HepG2 (cell line): ENCODE results near the gene PCBP1. TPM values are rescaled to one million over a fixed set of nuclear protein-coding genes. Genes with fewer than 3 reads are reported as not detected.

Source experiments
- ATAC-seq: fragments of 200-7000 bp; cut with Tn5 transposase; 3 replicates; pipeline ENCODE4 v1.9.1; 2020; ENCODE audit warnings: mild to moderate bottlenecking, moderate library complexity
- BruUV-seq: library from RNA; stranded (reverse); fragments of 400-500 nt; replicated peaks from 2 replicates; lab custom pipeline; 2021; lab: Mats Ljungman, UMichigan
- CTCF ChIA-PET: fragments of 300-600 bp; formaldehyde crosslinking; extraction: SDS; loops from one replicate; lab custom pipeline; 2021; ENCODE audit warnings: low total read pairs, inconsistent platforms, low intra/inter-chr PET ratio; lab: Yijun Ruan, JAX
- POLR2A ChIA-PET: fragments of 350-600 bp; sonication (Branson Sonifier 250); formaldehyde crosslinking; loops from one replicate; lab custom pipeline; 2020; ENCODE audit warnings: antibody characterized with exemption, inconsistent platforms; lab: Yijun Ruan, JAX
- DNase-seq: peaks from one replicate; pipeline ENCODE4 v3.0.0-alpha.2; 2015; ENCODE audit warnings: low spot score
- FAIRE-seq: peaks from 3 replicates; lab custom pipeline; 2011; peaks lifted over from hg19 to GRCh38; lab: Jason Lieb, UNC
- H2AFZ ChIP-seq: one replicate; pipeline ENCODE4 v1.6.1; 2011; ENCODE audit warnings: low read length, inconsistent platforms
- H3K27ac ChIP-seq: fragments of 300-600 bp; 3 replicates; pipeline ENCODE4 v1.8.0; 2011; ENCODE audit warnings: mixed run types, mild to moderate bottlenecking, mixed read lengths, low read length, inconsistent platforms; ENCODE audit not compliant: insufficient read depth; ENCODE audit errors: extremely low read length
- H3K27me3 ChIP-seq, 2 experiments: fragments of 200-600 bp in 1 of 2; 2 replicates in 1 of 2; 3 replicates in 1 of 2; pipeline versions ENCODE4 v1.6.0 to v1.8.0; 2011; ENCODE audit warnings: low read length in 2 of 2, mild to moderate bottlenecking in 2 of 2, moderate library complexity in 2 of 2, inconsistent platforms in 1 of 2; ENCODE audit not compliant: insufficient read depth in 2 of 2, control insufficient read depth in 1 of 2
- H3K36me3 ChIP-seq, 2 experiments: fragments of 200-600 bp in 1 of 2; replicated peaks in 1 of 2; 2 replicates in 1 of 2; 3 replicates in 1 of 2; pipeline versions ENCODE4 v1.5.1 to v1.8.0; 2011; ENCODE audit warnings: low read length in 2 of 2, inconsistent platforms in 1 of 2; ENCODE audit not compliant: insufficient read depth in 2 of 2, control insufficient read depth in 1 of 2
- H3K4me1 ChIP-seq: 2 replicates; pipeline ENCODE4 v1.5.1; 2012; ENCODE audit warnings: low read length, inconsistent platforms; ENCODE audit not compliant: insufficient read depth
- H3K4me2 ChIP-seq: 2 replicates; pipeline ENCODE4 v1.6.0; 2011; ENCODE audit warnings: low read depth, low read length, inconsistent platforms
- H3K4me3 ChIP-seq, 3 experiments: fragments of 200-600 bp in 1 of 3; sonication (generic), shearing (Covaris generic) in 1 of 3; replicated peaks in 1 of 3; 2 replicates each; pipeline ENCODE4 v1.5.1; 2011 to 2016; ENCODE audit warnings: low read length in 3 of 3, inconsistent platforms in 2 of 3, low read depth in 2 of 3, mild to moderate bottlenecking in 2 of 3, control low read depth in 1 of 3, mixed read lengths in 1 of 3; ENCODE audit not compliant: insufficient read depth in 1 of 3
- H3K79me2 ChIP-seq: one replicate; pipeline ENCODE4 v1.6.1; 2011; ENCODE audit warnings: low read length, inconsistent platforms; ENCODE audit not compliant: insufficient read depth
- H3K9ac ChIP-seq: 2 replicates; pipeline ENCODE4 v1.6.0; 2011; ENCODE audit warnings: mild to moderate bottlenecking, low read depth, low read length, inconsistent platforms; ENCODE audit not compliant: insufficient read depth
- H3K9me3 ChIP-seq: 2 replicates; pipeline ENCODE4 v1.5.1; 2012; ENCODE audit warnings: mild to moderate bottlenecking, low read length
- H4K20me1 ChIP-seq: 2 replicates; pipeline ENCODE4 v1.6.0; 2011; ENCODE audit warnings: inconsistent platforms, mild to moderate bottlenecking, low read length, moderate library complexity; ENCODE audit not compliant: insufficient read depth
- HCFC1 ChIP-seq: fragments of 150-350 bp; IDR thresholded peaks from 2 replicates; pipeline ENCODE4 v1.6.1; 2014; ENCODE audit warnings: low read depth, low read length
- MAFG ChIP-seq: sonication (generic); formaldehyde crosslinking; IDR thresholded peaks from 2 replicates; pipeline ENCODE4 v1.5.1; 2020; ENCODE audit warnings: mild to moderate bottlenecking, missing genetic modification reagents
- RFX1 ChIP-seq: fragments of 450-650 bp; IDR thresholded peaks from 2 replicates; pipeline ENCODE4 v1.6.1; 2017
- SMAD1 ChIP-seq: sonication (generic); formaldehyde crosslinking; IDR thresholded peaks from 2 replicates; pipeline ENCODE4 v1.4.0; 2020; ENCODE audit warnings: missing genetic modification reagents, low read depth, mild to moderate bottlenecking, borderline replicate concordance
- XBP1 ChIP-seq: sonication (generic); formaldehyde crosslinking; IDR thresholded peaks from 2 replicates; pipeline ENCODE4 v1.5.0; 2020; ENCODE audit warnings: missing genetic modification reagents
- WGBS: methylation state at CpG from one replicate; pipeline ENCODE4 v1.1.6; 2017; ENCODE audit warnings: low lambda C conversion rate; 5-methylcytosine and 5-hydroxymethylcytosine counted together
- in situ Hi-C: cut with HindIII; loops from 2 replicates; pipeline ENCODE4 v1.10.0; 2017; ENCODE audit warnings: low pct_unique_long_range_greater_than_20kb; ENCODE audit not compliant: extremely low pct_ligation_motif_present
- intact Hi-C: fragments of 100-400 bp; cut with micrococcal nuclease; formaldehyde crosslinking; loops from one replicate; pipeline ENCODE4 v1.10.0; 2022; ENCODE audit not compliant: unreplicated experiment
- polyA plus RNA-seq, 8 experiments: library from polyadenylated mRNA; depleted of rRNA in 3 of 8; stranded (reverse) in 7 of 8; unstranded in 1 of 8; fragments of >200 nt; fragmentation: Illumina TruSeq in 4 of 8; extraction: Trizol in 4 of 8; gene quantifications; 2 replicates each; pipeline versions ENCODE4 v1.2.1 to v1.2.3, GENCODE V29; 2011 to 2016; ENCODE audit warnings: low read depth in 4 of 8, missing spikeins in 1 of 8, mixed read lengths in 1 of 8; ENCODE audit not compliant: insufficient read depth in 1 of 8
- total RNA-seq, 5 experiments: library from RNA; depleted of rRNA; stranded (reverse); fragments of >200 nt; fragmentation: Illumina TruSeq; extraction: Trizol; gene quantifications; 2 replicates each; pipeline ENCODE4 v1.2.3, GENCODE V29; 2016; ENCODE audit warnings: low read depth in 1 of 5
- TF ChIP-seq, protein P1 (sequence below): sonication (generic); formaldehyde crosslinking; IDR thresholded peaks from 2 replicates; pipeline ENCODE4 v1.4.0; 2020; ENCODE audit warnings: missing genetic modification reagents
- TF ChIP-seq, protein P2 (sequence below): sonication (generic); formaldehyde crosslinking; IDR thresholded peaks from 2 replicates; pipeline ENCODE4 v1.9.0; 2022; ENCODE audit warnings: low read depth, missing genetic modification reagents
- TF ChIP-seq, protein P3 (sequence below): sonication (generic); formaldehyde crosslinking; conservative IDR thresholded peaks from 2 replicates; pipeline ENCODE4 v1.4.0; 2020; ENCODE audit warnings: mild to moderate bottlenecking, missing genetic modification reagents, moderate library complexity
- TF ChIP-seq, protein P4 (sequence below): sonication (generic); formaldehyde crosslinking; IDR thresholded peaks from 2 replicates; pipeline ENCODE4 v1.9.0; 2021; ENCODE audit warnings: missing genetic modification reagents, borderline replicate concordance

PCBP1 gene
- total and polyA plus RNA-seq, 2 of the 13 experiments (the other 11 are each of a cell fraction or from before 2014, with no cell fraction given): 32.0 to 137 TPM

DNA sequence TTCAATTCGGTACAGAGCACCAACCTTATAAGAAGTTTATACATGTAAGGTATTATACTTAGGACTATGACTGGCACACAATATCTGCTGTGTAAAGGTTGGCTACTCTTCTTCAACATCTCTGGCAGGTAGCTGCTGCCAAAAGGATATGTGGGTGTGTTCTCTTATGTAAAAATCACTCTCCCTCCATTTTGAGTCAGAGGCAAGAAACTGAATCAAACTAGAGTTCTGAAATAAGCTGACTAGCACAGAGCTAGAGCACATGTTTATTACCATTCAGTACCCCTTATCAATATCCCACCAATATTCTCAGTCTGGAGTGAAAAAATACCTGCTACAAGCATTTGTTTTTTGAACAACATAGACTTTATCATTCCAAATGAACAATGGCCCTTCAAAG is 38.0 kb upstream of the PCBP1 start (continued):
- no peak for TF ChIP-seq XBP1 (CRISPR knock-in tag)
- no peak for TF ChIP-seq RFX1
- no peak for TF ChIP-seq HCFC1
- TF ChIP-seq, protein P1, sequence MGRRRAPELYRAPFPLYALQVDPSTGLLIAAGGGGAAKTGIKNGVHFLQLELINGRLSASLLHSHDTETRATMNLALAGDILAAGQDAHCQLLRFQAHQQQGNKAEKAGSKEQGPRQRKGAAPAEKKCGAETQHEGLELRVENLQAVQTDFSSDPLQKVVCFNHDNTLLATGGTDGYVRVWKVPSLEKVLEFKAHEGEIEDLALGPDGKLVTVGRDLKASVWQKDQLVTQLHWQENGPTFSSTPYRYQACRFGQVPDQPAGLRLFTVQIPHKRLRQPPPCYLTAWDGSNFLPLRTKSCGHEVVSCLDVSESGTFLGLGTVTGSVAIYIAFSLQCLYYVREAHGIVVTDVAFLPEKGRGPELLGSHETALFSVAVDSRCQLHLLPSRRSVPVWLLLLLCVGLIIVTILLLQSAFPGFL (CRISPR knock-in tag): no peak
- TF ChIP-seq, protein P2, sequence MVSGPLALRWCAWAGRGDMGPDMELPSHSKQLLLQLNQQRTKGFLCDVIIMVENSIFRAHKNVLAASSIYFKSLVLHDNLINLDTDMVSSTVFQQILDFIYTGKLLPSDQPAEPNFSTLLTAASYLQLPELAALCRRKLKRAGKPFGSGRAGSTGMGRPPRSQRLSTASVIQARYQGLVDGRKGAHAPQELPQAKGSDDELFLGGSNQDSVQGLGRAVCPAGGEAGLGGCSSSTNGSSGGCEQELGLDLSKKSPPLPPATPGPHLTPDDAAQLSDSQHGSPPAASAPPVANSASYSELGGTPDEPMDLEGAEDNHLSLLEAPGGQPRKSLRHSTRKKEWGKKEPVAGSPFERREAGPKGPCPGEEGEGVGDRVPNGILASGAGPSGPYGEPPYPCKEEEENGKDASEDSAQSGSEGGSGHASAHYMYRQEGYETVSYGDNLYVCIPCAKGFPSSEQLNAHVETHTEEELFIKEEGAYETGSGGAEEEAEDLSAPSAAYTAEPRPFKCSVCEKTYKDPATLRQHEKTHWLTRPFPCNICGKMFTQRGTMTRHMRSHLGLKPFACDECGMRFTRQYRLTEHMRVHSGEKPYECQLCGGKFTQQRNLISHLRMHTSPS (CRISPR knock-in tag): no peak

DNA sequence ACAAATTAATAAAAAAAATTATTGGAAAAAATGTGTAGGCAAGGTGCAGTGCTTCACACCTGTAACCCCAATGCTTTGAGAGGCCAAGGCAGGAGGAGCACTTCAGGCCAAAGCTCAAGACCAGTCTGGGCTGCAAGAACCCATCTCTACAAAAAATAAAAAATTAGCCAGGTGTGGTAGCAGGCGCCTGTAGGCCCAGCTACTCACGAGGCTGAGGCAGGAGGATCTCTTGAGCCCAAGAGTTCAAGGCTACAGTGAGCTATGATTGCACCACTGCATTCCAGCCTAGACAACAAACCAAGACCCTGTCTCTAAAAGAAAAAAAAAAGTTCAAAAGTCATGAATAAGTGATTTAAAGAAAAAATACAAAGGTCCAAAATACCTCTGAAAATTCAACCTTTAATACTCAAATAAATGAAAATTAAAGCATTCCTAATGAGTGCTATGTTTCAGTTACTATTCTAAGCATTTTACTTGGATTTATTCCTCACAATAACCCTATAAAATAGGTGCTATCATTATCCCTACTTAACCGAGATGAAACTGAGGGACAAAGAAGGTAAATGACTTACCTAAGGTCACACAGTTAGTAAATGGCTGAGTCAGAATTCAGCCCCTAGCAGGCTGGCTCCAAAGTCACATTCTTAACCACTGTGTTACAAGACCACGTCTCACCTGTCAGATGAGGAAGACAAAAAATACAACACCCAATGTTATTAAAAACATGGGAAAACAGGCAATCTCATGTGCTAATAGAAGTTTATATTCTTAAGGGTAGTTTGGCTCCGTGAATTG is 36.4 kb upstream of the PCBP1 start:
- POLR2A ChIA-PET: interaction anchor here (0.7 to 2.3 kb wide), 4 partner anchors 10 to 136 kb away, joined by 3 to 10 read pairs (median 5); partner anchors contain the start of gene MXD1
- CTCF ChIA-PET: no interaction called here
- no peak for TF ChIP-seq MAFG (CRISPR knock-in tag)
- TF ChIP-seq, protein P3, sequence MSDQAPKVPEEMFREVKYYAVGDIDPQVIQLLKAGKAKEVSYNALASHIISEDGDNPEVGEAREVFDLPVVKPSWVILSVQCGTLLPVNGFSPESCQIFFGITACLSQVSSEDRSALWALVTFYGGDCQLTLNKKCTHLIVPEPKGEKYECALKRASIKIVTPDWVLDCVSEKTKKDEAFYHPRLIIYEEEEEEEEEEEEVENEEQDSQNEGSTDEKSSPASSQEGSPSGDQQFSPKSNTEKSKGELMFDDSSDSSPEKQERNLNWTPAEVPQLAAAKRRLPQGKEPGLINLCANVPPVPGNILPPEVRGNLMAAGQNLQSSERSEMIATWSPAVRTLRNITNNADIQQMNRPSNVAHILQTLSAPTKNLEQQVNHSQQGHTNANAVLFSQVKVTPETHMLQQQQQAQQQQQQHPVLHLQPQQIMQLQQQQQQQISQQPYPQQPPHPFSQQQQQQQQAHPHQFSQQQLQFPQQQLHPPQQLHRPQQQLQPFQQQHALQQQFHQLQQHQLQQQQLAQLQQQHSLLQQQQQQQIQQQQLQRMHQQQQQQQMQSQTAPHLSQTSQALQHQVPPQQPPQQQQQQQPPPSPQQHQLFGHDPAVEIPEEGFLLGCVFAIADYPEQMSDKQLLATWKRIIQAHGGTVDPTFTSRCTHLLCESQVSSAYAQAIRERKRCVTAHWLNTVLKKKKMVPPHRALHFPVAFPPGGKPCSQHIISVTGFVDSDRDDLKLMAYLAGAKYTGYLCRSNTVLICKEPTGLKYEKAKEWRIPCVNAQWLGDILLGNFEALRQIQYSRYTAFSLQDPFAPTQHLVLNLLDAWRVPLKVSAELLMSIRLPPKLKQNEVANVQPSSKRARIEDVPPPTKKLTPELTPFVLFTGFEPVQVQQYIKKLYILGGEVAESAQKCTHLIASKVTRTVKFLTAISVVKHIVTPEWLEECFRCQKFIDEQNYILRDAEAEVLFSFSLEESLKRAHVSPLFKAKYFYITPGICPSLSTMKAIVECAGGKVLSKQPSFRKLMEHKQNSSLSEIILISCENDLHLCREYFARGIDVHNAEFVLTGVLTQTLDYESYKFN (CRISPR knock-in tag): peak; percentile 67
- TF ChIP-seq, protein P4, sequence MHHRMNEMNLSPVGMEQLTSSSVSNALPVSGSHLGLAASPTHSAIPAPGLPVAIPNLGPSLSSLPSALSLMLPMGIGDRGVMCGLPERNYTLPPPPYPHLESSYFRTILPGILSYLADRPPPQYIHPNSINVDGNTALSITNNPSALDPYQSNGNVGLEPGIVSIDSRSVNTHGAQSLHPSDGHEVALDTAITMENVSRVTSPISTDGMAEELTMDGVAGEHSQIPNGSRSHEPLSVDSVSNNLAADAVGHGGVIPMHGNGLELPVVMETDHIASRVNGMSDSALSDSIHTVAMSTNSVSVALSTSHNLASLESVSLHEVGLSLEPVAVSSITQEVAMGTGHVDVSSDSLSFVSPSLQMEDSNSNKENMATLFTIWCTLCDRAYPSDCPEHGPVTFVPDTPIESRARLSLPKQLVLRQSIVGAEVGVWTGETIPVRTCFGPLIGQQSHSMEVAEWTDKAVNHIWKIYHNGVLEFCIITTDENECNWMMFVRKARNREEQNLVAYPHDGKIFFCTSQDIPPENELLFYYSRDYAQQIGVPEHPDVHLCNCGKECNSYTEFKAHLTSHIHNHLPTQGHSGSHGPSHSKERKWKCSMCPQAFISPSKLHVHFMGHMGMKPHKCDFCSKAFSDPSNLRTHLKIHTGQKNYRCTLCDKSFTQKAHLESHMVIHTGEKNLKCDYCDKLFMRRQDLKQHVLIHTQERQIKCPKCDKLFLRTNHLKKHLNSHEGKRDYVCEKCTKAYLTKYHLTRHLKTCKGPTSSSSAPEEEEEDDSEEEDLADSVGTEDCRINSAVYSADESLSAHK (CRISPR knock-in tag): no peak
- TF ChIP-seq SMAD1 (CRISPR knock-in tag): no peak

More for the DNA sequence above, 36.4 kb upstream of the PCBP1 start:
- H3K36me3 ChIP-seq: peaks cover 18 to 65% of the 10 kb centered on the region in 2 experiments
- DNase-seq: peak; percentile 81
- peak overlapping the region; percentile 19; the same call in 1 of the 2 replicates for H3K4me2 ChIP-seq
- no peaks in the 10 kb centered on the region for H3K79me2 ChIP-seq
- H3K27me3 ChIP-seq: no peaks in the 10 kb centered on the region
- intact Hi-C loops (loop anchor here (1.0 kb wide), 1 partner anchor 139 kb away; no protein-coding TSS in a partner anchor), in situ Hi-C loops (no loop called here)
- H3K9me3 ChIP-seq: no peaks in the 10 kb centered on the region
- no TSS peak for BruUV-seq
- H3K4me1 ChIP-seq: peaks cover 17% of the 10 kb centered on the region
- H4K20me1 ChIP-seq: no peaks in the 10 kb centered on the region
- WGBS: 52% methylated on average over 5 of the region's 5 CpGs
- peak; percentile 79 for FAIRE-seq
- peak overlapping the region; percentile 66 for H3K27ac ChIP-seq
- ATAC-seq: peak; percentile 71
- H2AFZ ChIP-seq: no peak overlapping the region
- no peak overlapping the region for H3K4me3 ChIP-seq
- no peak overlapping the region for H3K9ac ChIP-seq
